GM10248 (cell line): Measurements from ENCODE around the gene GAL3ST1.

Experiments
- CTCF ChIA-PET: fragments of 300-600 bp; sonication (Branson Sonifier 250); formaldehyde crosslinking; extraction: SDS; loops from one replicate; lab custom pipeline; 2021; ENCODE audit warnings: antibody characterized with exemption; lab: Yijun Ruan, JAX
- POLR2A ChIA-PET: fragments of 350-650 bp; sonication (Branson Sonifier 250); formaldehyde crosslinking; extraction: SDS; loops from one replicate; lab custom pipeline; 2020; ENCODE audit warnings: antibody characterized with exemption; lab: Yijun Ruan, JAX
- DNase-seq: peaks from one replicate; pipeline ENCODE4 v3.0.0; 2012; ENCODE audit errors: extremely low spot score
- TF ChIP-seq, protein P1 (sequence below): IDR thresholded peaks from 2 replicates; pipeline ENCODE4 v1.5.1; 2012; ENCODE audit warnings: mild to moderate bottlenecking, low read depth; ENCODE audit errors: extremely low read depth, missing control alignments, control extremely low read depth

The GAL3ST1 gene

DNA sequence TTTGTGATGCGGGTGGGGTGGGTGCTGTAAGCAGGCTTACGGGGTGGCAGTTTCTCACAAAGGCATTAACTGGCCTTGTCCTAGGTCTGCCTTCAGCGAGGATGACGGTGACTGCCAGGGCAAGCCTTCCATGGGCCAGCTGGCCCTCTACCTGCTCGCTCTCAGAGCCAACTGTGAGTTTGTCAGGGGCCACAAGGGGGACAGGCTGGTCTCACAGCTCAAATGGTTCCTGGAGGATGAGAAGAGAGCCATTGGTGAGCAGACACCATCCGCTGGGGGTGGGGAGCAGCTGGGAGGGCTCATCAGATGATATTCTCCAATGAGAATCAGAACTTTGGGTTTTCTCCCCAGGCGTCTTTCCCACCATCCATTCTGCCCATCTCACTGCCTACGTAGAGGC is 38.3 kb upstream of the GAL3ST1 start:
- ChIA-PET POLR2A (no interaction called here), CTCF (interaction anchor here (6.3 kb wide), 1 partner anchor 21 kb away, joined by 34 read pairs; the partner anchor contains the start of gene SLC35E4)
- DNase-seq, result no peak
- TF ChIP-seq, protein P1, sequence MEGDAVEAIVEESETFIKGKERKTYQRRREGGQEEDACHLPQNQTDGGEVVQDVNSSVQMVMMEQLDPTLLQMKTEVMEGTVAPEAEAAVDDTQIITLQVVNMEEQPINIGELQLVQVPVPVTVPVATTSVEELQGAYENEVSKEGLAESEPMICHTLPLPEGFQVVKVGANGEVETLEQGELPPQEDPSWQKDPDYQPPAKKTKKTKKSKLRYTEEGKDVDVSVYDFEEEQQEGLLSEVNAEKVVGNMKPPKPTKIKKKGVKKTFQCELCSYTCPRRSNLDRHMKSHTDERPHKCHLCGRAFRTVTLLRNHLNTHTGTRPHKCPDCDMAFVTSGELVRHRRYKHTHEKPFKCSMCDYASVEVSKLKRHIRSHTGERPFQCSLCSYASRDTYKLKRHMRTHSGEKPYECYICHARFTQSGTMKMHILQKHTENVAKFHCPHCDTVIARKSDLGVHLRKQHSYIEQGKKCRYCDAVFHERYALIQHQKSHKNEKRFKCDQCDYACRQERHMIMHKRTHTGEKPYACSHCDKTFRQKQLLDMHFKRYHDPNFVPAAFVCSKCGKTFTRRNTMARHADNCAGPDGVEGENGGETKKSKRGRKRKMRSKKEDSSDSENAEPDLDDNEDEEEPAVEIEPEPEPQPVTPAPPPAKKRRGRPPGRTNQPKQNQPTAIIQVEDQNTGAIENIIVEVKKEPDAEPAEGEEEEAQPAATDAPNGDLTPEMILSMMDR, result no peak

DNA sequence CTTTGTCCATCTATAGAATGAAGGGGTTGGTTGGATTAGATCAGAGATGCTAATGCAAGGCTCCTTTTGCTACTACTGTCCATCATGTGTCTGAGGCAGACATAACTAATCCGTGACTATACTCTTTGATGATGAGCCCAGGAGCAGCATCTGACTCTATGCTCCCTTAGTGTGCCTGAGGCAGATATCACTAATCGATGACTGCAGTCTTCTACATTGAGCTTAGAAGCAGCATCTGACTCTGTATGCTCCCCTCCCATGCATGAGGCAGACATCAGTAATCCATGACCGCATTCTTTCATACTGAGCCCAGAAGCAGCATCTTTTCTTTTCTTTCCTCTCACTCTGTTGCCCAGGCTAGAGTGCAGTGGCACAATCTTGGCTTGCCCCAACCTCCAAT is 36.7 kb upstream of the GAL3ST1 start:
- TF ChIP-seq, protein P1, result no peak
- no peak for DNase-seq
- ChIA-PET CTCF (interaction anchor here (1.0 kb wide), 1 partner anchor 9 kb away, joined by 3 read pairs; no protein-coding TSS in a partner anchor), POLR2A (no interaction called here)

DNA sequence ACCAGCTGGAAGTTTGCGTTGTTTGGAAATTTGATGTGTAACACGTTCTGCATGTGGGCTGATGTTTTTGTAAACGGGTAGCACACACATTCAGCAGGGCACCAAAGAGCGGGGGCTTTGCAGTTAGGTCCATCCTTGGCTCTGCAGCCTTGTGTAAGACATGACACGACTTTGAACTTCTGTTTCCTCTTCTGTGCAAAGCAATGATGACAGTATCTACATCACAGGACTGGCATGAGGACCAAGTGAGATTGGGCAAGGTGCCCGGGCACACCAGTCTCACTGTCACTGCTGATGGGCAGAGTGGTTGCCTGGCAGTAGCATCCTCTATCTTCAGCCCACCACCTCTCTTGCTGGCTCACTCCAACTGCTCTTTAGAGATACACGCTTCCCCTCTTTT is 35.8 kb upstream of the GAL3ST1 start:
- TF ChIP-seq, protein P1, result no peak
- no peak for DNase-seq
- POLR2A ChIA-PET, result no interaction called here
- CTCF ChIA-PET, result interaction anchor here (0.9 to 5.1 kb wide), 5 partner anchors 8 to 145 kb away, joined by 3 to 58 read pairs (median 4); partner anchors contain the start of gene SLC35E4

DNA sequence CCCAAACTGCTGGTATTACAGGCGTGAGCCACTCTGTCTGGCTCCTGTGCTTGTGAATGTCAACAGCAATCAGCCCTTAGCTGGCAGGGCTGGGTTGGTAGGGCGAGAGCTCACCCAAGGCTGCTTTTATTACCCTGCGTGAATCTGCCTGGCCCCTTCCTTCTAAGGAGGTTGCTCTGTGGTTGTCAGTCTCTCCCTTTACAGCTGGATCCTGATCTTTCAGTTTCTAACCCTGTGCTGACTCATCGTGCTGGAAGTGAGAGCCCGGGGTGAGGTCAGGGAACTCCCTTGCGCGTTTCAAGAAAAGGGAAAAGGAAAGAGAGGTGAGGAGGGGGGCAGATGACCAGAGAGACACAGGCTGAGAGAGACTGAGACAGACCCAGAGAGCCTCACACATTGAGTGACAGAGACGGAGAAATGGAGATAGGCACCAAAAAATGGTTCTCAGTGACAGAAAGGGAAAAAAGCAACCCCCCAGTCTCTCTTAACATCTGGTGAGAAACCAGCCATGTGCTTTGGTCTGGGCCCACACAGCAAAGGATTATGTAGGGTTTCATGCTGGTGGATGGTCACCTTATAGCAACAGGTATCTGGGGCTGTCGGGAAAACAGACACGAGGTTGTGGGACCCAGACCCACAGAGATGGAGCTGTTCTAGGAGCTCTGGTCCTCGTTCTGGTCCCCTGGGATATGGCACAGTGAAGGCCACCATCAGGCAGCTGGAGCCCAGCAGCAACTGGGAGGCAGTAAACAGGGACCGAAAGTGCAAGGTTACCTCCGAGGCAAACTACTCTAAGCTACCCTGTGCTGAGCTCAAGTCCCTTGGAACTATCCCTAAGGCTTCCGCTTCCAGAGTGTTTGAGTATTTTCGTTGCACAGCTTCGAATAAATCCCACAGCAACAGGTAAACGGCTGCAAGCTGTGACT is 35.1 kb upstream of the GAL3ST1 start:
- peak; percentile 60 for DNase-seq
- ChIA-PET CTCF (interaction anchor here (0.7 to 5.1 kb wide), 7 partner anchors 9 to 322 kb away, joined by 3 to 58 read pairs (median 4); partner anchors contain the start of gene SLC35E4), POLR2A (no interaction called here)
- TF ChIP-seq, protein P1, result no peak

DNA sequence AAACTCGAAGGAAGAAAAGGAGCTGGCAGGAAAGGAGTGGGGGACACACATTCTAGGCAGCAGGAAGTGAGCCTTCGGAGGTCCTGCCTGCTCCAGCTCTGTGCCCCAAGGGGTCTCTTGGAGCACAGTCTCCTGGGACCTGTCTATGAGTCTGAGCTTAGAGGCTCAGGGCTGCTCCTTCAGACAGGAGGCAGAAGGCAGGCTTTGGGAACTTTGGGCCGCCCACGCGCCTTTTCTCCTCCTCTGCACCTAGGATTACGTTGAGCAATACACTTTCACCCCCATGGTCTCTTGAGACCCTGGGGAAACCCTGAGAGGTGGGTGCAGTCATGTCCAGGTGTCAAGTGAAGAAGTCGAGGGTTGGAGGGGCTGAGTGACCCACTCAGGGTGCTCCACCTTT is 33.5 kb upstream of the GAL3ST1 start:
- ChIA-PET POLR2A (interaction anchor here (1.0 kb wide), 1 partner anchor 9 kb away, joined by 3 read pairs; no protein-coding TSS in a partner anchor), CTCF (interaction anchor here (1.0 to 5.1 kb wide), 9 partner anchors 9 to 321 kb away, joined by 3 to 58 read pairs (median 14); partner anchors contain the start of genes PES1 and SLC35E4)
- TF ChIP-seq, protein P1, result no peak
- DNase-seq, result peak; percentile 39

DNA sequence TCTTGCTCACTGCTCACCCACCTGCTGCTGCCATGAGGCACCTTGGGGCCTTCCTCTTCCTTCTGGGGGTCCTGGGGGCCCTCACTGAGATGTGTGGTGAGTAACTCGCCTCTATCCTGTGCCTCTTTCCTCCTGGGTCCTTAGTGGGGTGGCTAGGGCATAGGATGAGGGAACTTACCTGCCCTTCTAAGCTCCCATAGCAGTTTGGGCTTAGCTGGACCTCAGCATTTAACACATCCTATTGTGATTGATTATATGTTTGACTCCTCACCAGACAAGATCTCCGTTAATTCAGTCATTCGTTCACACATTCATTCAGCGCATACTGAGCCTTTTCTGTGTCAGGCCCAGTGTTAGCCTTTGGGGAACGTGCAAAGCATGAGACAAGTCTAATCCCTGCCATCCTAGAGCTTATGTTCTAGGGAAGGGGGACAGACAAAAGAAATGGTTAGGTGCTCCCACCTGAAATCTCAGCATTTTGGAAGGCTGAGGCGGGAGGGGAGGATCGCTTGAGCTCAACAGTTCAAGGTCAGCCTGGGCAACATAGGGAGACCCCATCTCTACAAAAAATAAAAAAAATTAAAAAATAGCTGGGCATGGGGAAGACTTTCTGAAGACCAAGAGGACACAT is 33.0 kb upstream of the GAL3ST1 start:
- TF ChIP-seq, protein P1, result no peak
- no peak for DNase-seq
- POLR2A ChIA-PET, result interaction anchor here (0.6 to 1.0 kb wide), 3 partner anchors 9 to 42 kb away, joined by 3 to 5 read pairs (median 5); no protein-coding TSS in a partner anchor
- CTCF ChIA-PET, result interaction anchor here (1.0 to 5.1 kb wide), 10 partner anchors 9 to 320 kb away, joined by 3 to 58 read pairs (median 10); partner anchors contain the start of genes PES1 and SLC35E4
